ENCODE data around the gene TMEM100.
A peak's percentile ranks its signal among the peaks of the same experiment; 100 is the strongest.

Gene TMEM100, protein sequence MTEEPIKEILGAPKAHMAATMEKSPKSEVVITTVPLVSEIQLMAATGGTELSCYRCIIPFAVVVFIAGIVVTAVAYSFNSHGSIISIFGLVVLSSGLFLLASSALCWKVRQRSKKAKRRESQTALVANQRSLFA

GRCh38 chr17:55722742-55723487 lies at the start of gene TMEM100:
TMEM100 (minus strand) TSS chr17:55722864; CDS start chr17:55721070, 1,794 bp downstream.
- peak; percentile 27 for DNase-seq

DNA sequence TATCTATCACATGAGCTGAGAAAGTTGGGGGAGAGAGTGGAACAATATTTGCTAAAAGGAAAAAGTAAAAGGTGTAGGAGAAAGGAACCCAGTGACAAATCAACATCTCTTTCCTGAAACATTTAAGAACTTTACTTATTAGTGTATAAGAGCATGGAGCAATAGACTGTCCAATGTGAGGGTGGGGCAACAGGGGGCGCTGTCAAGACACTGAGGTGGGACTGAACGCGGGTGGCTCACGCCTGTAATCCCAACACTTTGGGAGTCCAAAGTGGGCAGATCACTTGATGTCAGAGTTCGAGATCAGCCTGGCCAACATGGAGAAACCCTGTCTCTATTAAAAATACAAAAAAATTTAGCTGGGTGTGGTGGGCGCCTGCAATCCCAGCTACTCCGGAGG lies 49.4 kb upstream of the TMEM100 start:
- DNase-seq = no peak

GRCh38 chr17:55770196-55770870 lies 47.7 kb upstream of the TMEM100 start:
- peak; percentile 6 for DNase-seq

GRCh38 chr17:55769625-55770000 lies 46.9 kb upstream of the TMEM100 start:
- DNase-seq = peak; percentile 63

GRCh38 chr17:55768936-55769624 lies 46.4 kb upstream of the TMEM100 start:
- no peak for DNase-seq

GRCh38 chr17:55765472-55765871 lies 42.8 kb upstream of the TMEM100 start:
- DNase-seq = no peak

GRCh38 chr17:55764610-55765009 lies 41.9 kb upstream of the TMEM100 start:
- DNase-seq = no peak

DNA sequence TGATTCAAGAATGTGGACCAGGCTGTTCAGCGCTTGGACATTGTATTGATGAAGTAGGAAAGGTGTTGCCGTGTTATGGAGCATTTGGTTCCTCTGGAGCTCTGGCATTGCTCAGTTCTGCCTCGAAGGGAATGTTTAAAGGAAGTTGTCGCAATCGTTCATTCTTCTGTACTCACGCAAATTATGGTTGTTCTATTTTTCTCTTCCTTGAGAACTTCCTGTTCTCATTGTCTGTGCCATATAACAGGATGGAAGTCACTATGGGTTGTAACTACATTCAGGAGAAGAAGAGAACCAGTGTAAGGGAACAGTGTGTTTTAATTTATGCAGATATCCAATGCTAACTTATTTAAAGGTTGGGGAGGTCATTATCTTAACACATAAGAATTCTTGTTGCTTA lies 41.2 kb upstream of the TMEM100 start:
- no peak for DNase-seq

DNA sequence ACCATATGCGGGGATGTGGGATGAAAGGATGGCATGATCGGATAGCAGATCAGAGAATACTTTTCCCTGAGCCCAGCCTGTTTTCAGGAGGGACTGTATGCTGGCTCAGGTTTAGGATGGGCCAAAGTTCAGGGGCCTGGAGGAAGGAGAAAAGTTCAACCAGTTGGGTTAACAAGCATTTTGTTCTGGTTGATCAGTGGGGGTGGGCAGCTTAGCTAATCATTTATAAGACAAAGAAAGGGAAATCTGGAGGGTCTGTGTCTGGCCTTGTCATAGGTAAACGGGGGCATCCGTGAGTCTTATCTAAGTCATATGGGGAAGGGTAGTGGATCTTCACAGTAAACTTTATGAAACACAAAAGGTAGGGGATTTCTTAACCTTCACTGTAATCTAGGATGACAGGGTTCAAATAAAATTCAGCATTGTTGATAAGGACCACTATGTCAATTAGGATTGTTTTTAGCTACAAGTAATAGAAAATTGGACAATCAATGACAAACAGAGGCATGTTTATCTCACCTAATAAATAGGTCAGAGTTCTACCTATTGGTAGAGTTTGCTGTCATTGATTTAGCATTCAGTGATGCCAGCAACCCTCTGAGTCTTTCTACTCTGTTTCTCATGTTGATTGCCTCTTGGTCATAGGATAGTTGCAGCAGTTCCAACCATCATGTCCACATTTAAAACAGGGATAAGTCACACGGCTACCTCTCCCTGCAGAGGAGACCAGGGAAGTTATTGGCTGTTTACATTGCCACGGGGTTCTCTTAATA lies 39.6 kb upstream of the TMEM100 start:
- no peak for DNase-seq

DNA sequence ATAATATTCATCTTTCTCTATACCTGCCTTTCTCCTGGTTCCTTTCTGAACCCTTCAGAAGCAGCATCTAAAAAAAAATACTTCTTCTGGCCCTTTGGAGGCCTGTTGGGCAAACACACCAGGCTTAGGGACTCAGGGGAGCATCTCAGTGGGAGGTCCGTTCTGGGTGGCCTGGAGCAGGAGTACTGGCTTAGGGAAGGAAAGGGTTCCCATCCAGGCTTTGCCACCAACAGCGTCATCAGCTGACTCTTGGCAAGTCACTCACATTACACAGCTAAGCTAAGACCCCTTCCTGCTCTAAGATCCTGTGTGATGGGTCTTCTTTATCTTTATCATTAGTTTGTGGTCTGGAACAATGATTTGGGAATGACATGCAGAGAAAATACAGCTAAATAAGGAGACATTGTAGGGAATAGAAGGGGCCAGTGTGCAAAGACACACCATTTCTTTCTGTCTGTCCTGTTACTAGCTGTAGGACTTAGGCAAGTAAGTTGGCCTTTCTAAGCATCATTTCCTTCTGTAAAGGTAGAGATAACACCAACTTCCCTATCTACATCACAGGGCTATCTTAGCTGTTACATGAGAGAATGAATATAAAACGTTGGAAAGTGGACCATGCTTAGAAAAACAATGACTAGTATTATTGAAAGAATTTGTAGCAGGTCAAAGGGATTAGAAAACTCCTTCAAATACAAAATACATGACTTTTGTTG lies 38.1 kb upstream of the TMEM100 start:
- DNase-seq = no peak

DNA sequence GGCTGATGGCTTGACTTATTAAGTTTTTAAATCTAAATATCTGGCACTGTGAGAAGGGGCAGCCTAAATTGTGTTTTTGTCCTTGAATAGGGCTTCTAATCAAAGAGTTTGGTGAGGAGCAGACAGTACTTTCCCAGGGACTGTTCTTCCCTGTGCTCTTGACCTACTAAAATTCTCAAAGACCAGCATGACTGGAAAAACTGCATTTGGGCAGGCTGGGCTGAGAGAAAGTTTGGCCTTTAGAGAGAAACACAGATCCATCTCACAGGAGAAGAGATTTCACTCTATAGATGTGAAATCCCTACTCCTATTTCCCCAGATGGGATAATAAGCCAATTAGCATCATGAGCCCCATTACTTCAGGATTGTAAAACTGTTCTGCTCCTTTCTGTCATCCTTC lies 35.5 kb upstream of the TMEM100 start:
- no peak for DNase-seq

DNA sequence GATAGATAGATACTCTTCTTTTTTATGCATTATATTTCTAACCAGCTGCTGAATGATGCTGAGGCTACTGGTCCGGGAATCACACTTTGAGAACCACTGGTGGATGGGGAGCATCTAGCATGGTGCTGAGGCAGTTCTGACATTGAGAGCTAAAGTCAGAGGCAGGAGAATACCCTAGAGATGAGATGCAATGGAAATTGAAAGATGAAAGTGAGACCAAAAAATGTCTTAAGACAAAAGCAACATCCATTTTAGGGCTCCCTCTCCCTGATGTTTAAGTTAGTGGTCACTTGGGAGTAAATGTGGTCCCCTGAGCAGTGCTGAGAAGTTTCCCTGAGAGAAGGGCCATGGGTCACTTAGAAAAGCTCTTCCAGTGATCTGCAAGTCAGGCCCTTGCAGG lies 35.0 kb upstream of the TMEM100 start:
- DNase-seq = no peak

- no peak for DNase-seq
Measured at GRCh38 chr17:55756689-55757088, 34.0 kb upstream of the TMEM100 start.

DNA sequence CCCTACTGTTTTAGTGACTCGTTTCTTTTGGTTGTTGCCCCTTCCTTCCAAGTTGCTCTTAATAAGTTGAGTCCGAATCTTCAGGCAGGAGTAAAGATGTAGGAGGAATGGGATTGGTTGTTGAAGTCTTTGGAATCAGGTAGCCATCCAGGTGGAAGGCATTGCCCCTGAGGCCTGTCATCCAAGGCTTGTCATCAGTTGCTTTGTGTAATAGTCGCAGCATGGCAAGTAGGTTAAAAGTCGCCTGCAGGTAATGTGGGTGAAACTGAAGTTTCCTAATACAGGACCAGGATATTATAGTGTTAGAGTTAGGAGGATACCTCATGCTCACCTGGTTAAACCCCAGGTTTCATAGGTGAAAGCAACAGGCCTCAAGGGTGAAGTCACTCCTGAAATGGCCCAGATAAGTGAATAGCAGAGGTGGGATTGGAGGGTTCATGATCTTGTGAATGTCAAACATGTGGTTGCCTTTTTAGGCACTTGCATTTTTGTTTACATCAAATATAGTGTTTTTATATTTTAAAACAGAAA lies 29.1 kb upstream of the TMEM100 start:
- DNase-seq = no peak

DNA sequence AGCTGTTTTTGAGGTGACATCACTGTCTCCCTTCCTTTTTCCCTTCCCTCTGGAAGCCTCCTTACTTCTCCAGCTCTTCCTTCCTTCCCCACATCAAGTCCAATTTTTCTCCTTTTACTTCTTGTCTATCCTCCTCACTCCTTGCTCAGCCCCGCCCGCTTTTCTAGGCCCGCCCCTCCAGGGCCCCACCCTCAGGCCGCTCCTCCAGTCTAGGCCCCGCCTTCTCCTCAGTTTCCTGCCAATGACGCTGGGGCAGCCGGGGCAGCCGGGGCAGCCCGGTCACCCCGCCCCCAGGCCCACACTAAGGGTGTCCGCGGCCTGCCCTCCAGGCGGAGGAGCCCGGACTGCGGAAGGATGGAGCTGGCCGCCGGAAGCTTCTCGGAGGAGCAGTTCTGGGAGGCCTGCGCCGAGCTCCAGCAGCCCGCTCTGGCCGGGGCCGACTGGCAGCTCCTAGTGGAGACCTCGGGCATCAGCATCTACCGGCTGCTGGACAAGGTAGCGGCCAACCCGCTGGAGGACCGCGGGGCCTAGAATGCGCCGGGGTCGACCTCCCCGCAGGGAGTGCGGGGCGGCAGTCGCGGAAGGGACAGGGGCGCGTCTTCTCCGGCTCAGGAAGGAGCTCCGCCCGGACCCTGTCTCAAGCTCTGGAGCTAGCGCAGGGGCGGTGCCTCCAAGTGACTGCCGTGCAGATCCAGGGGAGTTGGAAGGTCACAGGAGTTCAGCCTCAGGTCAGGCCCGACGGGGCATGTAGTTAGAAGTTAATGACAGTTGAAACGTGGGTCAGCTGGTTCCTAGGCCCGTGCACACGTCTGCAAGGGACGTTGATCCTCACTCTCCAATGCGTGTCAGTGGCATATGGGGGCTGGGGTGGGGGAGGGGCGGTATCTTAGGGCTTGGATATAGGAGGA lies 28.3 kb upstream of the TMEM100 start, which contains the start of gene PCTP:
Gene PCTP, plus strand, starts transcription at position 302 of the 908 bp plus-strand sequence. Its CDS starts 53 bp downstream, at position 355.
- peak; percentile 67 for DNase-seq

DNA sequence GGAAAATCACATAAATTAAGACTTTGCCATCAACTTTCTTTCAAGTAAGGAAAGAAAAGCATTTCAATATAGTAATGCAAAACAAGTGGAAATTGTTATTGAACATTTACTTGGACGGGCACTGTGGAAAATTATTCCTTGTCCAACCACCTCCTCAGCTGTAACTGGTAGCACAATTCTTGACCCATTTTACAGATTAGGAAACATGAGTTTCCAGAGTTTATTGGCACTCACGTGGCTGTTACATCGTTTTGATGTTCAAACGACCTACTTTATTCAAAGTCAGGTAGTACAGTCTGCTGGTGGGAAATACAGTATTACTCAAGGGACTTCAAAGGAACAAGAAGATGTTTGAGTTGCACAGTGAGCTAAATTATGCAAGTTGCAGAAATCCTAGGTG lies 27.3 kb upstream of the TMEM100 start:
- DNase-seq = no peak

DNA sequence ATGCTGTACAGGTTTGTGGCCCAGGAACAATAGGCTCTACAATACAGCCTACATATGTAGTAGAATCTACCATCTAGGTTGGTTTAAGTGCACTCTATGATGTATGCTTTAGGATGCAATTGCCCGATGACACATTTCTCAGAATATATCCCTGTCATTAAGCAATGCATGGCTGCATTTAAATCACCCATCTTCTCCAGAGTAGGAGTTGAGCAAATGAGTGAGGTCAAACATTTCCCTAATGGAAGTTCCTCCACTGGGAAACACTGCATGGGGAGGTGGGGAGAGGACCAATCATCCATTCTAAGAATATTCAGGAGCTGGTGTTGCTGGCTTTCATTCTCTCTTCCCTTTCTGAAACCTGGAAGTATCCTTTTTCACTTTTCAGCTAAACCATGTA lies 26.2 kb upstream of the TMEM100 start:
- DNase-seq = no peak

DNA sequence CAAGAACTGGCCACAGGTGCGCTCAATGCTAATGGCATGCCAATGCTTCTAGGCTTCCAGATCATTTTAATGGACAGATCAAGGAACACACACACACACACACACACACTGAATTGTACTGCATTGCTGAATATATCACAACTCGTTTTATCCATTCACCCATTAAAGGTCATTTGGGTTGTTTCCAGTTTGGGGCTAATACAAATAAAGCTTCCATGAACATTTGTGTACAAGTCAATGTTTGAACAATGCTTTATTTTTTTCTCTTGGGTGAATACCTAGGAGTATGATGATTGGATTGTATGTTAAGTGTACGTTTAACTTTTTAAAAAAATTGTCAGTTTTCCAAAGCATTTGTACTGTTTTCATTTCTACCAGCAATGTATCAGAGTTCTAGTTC lies 24.5 kb upstream of the TMEM100 start:
- no peak for DNase-seq

DNA sequence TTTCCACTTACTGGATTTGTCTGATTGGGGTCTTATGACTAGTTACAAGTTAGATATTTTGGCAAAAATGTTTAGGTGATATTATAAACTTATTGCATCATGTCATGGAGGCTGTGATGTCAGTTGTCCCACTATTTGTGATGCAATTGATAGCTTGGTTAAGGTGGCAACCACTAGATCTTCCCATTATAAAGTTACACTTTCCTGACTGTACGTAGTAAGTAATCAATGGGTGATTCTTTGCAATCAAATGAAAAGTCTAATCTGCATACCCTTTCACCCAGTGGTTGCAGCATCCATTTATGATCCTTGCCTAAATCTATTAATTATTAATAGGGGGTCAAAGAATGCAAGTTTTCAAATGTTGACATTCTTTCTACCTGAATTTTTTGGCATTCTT lies 23.8 kb upstream of the TMEM100 start:
- no peak for DNase-seq

- DNase-seq = no peak
Measured at GRCh38 chr17:55745258-55745657, 22.6 kb upstream of the TMEM100 start.

Data from amniotic stem cell (primary cell).